Measurements from ENCODE around the gene ASCC3.

ASCC3 gene

DNA sequence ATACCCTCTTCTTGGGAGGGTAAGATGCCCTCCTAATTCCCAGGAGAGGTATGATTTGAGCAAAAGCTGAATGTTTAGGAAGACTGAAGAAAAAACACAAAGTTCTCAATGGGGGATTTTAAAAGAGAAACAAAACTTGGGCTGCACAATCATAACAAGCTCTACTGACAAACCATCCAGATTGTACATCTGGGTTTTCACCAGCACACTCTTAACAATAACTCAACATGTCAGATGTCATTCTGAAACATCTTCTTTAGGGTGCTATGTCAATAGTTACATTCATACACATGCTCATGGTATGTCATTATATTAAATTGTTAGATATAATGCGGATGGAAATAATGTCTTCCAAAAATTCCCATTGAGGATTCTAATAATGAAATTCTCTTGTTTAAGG is 95.1 kb downstream of the ASCC3 start:
- Histone ChIP-seq H3K4me1 (ENCODE audit: control insufficient read depth in 1 of 2, insufficient read depth in 1 of 2, low read depth in 1 of 2, low read length in 1 of 2) (no peaks in the 10 kb centered on the region), H3K27ac (no peak overlapping the region), H3K27me3 (no peaks in the 10 kb centered on the region), H3K4me3 (ENCODE audit: low read depth in 1 of 2, low read length in 1 of 2) (no peak overlapping the region), H3K9me3 (no peaks in the 10 kb centered on the region), H3K36me3 (no peaks in the 10 kb centered on the region)
- TF ChIP-seq, protein P1, sequence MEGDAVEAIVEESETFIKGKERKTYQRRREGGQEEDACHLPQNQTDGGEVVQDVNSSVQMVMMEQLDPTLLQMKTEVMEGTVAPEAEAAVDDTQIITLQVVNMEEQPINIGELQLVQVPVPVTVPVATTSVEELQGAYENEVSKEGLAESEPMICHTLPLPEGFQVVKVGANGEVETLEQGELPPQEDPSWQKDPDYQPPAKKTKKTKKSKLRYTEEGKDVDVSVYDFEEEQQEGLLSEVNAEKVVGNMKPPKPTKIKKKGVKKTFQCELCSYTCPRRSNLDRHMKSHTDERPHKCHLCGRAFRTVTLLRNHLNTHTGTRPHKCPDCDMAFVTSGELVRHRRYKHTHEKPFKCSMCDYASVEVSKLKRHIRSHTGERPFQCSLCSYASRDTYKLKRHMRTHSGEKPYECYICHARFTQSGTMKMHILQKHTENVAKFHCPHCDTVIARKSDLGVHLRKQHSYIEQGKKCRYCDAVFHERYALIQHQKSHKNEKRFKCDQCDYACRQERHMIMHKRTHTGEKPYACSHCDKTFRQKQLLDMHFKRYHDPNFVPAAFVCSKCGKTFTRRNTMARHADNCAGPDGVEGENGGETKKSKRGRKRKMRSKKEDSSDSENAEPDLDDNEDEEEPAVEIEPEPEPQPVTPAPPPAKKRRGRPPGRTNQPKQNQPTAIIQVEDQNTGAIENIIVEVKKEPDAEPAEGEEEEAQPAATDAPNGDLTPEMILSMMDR (IDR thresholded peaks at IDR 0.05): no peak

DNA sequence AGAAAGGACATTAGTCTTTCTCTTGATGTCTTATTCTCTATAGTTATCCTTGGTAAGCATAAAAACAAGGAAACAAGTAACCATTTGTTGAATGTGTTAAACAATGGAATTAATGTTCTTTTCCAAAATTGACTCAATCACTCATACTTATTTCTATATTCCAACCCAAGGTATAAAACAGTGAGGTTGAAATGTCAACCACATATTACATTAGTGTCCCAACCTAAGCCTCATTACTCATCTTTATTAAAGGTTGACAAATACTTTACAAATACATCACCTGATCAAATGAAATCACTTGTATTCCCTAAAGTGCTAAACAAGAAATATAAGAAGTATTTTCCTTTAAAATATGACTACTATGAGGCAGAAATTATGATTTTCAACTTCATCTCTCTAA is 100.5 kb downstream of the ASCC3 start:
- no peaks in the 10 kb centered on the region for H3K9me3 ChIP-seq
- TF ChIP-seq, protein P1 (IDR thresholded peaks at IDR 0.05): no peak
- H3K4me3 ChIP-seq (ENCODE audit: low read depth in 1 of 2, low read length in 1 of 2): no peak overlapping the region
- no peaks in the 10 kb centered on the region for H3K4me1 ChIP-seq (ENCODE audit: control insufficient read depth in 1 of 2, insufficient read depth in 1 of 2, low read depth in 1 of 2, low read length in 1 of 2)
- no peaks in the 10 kb centered on the region for H3K36me3 ChIP-seq
- H3K27ac ChIP-seq: no peak overlapping the region
- H3K27me3 ChIP-seq: no peaks in the 10 kb centered on the region

DNA sequence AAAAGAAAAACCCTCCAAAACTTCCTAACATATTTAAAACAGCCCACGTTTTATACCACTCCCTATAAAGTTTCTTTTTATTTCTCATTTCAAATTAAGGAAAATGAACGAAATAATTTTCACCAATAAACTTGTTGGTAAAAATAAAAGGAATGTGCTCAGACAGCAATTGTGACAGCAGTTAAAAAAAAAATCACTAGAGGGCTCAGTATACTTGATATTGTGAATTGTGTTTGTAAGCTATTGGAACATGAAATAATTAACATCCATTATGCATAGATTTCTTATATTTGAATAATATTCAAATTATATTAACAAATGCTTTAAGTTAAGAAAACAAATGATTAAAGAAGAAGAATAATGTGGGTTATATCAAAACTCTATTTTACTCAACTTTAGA is 105.5 kb downstream of the ASCC3 start:
- TF ChIP-seq, protein P1 (IDR thresholded peaks at IDR 0.05): no peak
- Histone ChIP-seq H3K27me3 (no peaks in the 10 kb centered on the region), H3K36me3 (no peaks in the 10 kb centered on the region), H3K4me1 (ENCODE audit: control insufficient read depth in 1 of 2, insufficient read depth in 1 of 2, low read depth in 1 of 2, low read length in 1 of 2) (no peaks in the 10 kb centered on the region), H3K27ac (no peak overlapping the region), H3K4me3 (ENCODE audit: low read depth in 1 of 2, low read length in 1 of 2) (no peak overlapping the region), H3K9me3 (no peaks in the 10 kb centered on the region)

DNA sequence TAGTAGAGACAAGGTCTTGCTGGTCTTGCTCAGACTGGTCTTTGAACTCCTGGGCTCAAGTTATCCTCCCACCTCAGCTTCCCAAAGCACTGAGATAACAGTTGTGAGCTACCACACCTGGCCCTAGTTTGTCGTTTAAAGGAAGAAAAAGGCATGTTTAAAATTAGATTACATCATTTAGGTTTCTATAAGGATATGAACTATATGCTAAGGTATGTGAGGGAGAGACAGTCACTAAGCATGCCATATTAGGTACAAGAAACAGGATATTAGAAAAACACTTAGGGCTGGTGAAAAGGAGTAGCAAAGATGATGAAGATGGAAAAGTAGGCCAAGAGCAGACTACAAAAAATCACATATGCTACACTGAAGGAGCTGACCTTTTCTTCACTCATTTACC is 106.4 kb downstream of the ASCC3 start:
- Histone ChIP-seq H3K36me3 (no peaks in the 10 kb centered on the region), H3K4me3 (ENCODE audit: low read depth in 1 of 2, low read length in 1 of 2) (no peak overlapping the region), H3K4me1 (ENCODE audit: control insufficient read depth in 1 of 2, insufficient read depth in 1 of 2, low read depth in 1 of 2, low read length in 1 of 2) (no peaks in the 10 kb centered on the region), H3K9me3 (no peaks in the 10 kb centered on the region), H3K27ac (no peak overlapping the region), H3K27me3 (no peaks in the 10 kb centered on the region)
- TF ChIP-seq, protein P1 (IDR thresholded peaks at IDR 0.05): no peak

DNA sequence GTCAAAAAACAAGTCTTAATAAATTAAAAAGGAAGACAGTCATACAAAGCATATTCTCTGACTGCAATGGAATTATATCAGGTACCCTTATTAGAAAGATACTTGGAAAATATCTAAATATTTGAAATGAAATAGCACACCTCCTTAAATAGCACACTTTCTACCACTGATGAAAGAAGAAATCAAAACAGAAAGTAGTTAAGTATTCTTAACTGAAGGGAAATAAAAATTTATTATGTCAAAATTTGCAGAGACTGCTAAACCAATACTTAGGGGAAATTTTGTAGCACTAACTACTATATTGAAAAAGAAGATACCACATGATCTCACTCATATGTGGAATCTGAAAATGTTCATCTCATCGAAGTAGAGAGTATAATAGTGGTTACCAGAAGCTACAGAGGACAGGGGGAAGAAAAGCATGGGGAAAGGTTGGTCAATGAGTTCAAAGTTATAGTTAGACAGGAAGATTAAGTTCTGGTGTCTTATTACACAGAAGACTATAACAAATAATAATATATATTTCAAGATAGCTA is 112.2 kb downstream of the ASCC3 start:
- Histone ChIP-seq H3K27me3 (no peaks in the 10 kb centered on the region), H3K4me1 (ENCODE audit: control insufficient read depth in 1 of 2, insufficient read depth in 1 of 2, low read depth in 1 of 2, low read length in 1 of 2) (no peaks in the 10 kb centered on the region)

More for the DNA sequence above, 112.2 kb downstream of the ASCC3 start:
- H3K9me3 ChIP-seq: no peaks in the 10 kb centered on the region
- H3K27ac ChIP-seq: no peak overlapping the region
- TF ChIP-seq, protein P1 (IDR thresholded peaks at IDR 0.05): no peak
- no peaks in the 10 kb centered on the region for H3K36me3 ChIP-seq
- no peak overlapping the region for H3K4me3 ChIP-seq (ENCODE audit: low read depth in 1 of 2, low read length in 1 of 2)
